Measurements from ENCODE around the gene DNM3. TPM values are rescaled to one million over a fixed set of nuclear protein-coding genes. Genes with fewer than 3 reads are reported as not detected.

The DNM3 gene
- total RNA-seq, 1 donor from 2014 or later = 1.1 TPM

- Histone ChIP-seq H3K9ac (no peak overlapping the region), H3K79me2 (ENCODE audit: low read depth) (no peaks in the 10 kb centered on the region), H2AFZ (replicated peaks) (no peak overlapping the region), H3K9me3 (ENCODE audit: low read depth) (no peaks in the 10 kb centered on the region), H4K20me1 (ENCODE audit: low read depth) (no peaks in the 10 kb centered on the region), H3F3A (ENCODE audit: low read depth) (no peaks in the 10 kb centered on the region), H3K27me3 (no peaks in the 10 kb centered on the region), H3K4me1 (no peaks in the 10 kb centered on the region), H3K36me3 (peaks cover 5% of the 10 kb centered on the region), H3K4me3 (no peak overlapping the region), H3K4me2 (no peak overlapping the region), H3K27ac (no peak overlapping the region)
- Mint-ChIP-seq H3K4me1 (peaks cover 11% of the 10 kb centered on the region), H3K9me3 (no peaks in the 10 kb centered on the region), H3K4me3 (no peak overlapping the region), H3K27me3 (ENCODE audit: insufficient read depth, low read depth) (no peaks in the 10 kb centered on the region), H3K27ac (no peak overlapping the region), H3K36me3 (no peaks in the 10 kb centered on the region)
- no peak for DNase-seq (ENCODE audit: low spot score)
- TF ChIP-seq CTCF (IDR thresholded peaks at IDR 0.05) = no peak
- TF ChIP-seq EZH2phosphoT487 (IDR thresholded peaks at IDR 0.05) = no peak
- no peak for TF ChIP-seq EZH2 (IDR thresholded peaks at IDR 0.05)
Observed at GRCh38 chr1:171884475-171884874, 43.2 kb downstream of the DNM3 start.

- Mint-ChIP-seq H3K9me3 (peaks cover 4% of the 10 kb centered on the region), H3K27me3 (ENCODE audit: insufficient read depth, low read depth) (no peaks in the 10 kb centered on the region), H3K36me3 (no peaks in the 10 kb centered on the region), H3K4me1 (no peaks in the 10 kb centered on the region), H3K4me3 (no peak overlapping the region), H3K27ac (no peak overlapping the region)
- Histone ChIP-seq H3K36me3 (peaks cover 5% of the 10 kb centered on the region), H3K9me3 (ENCODE audit: low read depth) (no peaks in the 10 kb centered on the region), H3K27me3 (no peaks in the 10 kb centered on the region), H3K4me1 (no peaks in the 10 kb centered on the region), H2AFZ (replicated peaks) (no peak overlapping the region), H4K20me1 (ENCODE audit: low read depth) (no peaks in the 10 kb centered on the region), H3K4me3 (no peak overlapping the region), H3K79me2 (ENCODE audit: low read depth) (no peaks in the 10 kb centered on the region), H3K27ac (no peak overlapping the region), H3K4me2 (no peak overlapping the region), H3F3A (ENCODE audit: low read depth) (no peaks in the 10 kb centered on the region), H3K9ac (no peak overlapping the region)
- no peak for TF ChIP-seq EZH2phosphoT487 (IDR thresholded peaks at IDR 0.05)
- TF ChIP-seq CTCF (IDR thresholded peaks at IDR 0.05) = no peak
- no peak for TF ChIP-seq EZH2 (IDR thresholded peaks at IDR 0.05)
- DNase-seq (ENCODE audit: low spot score) = no peak
Observed at GRCh38 chr1:171890131-171890530, 48.8 kb downstream of the DNM3 start.

- Histone ChIP-seq H3K27me3 (no peaks in the 10 kb centered on the region), H3K4me2 (no peak overlapping the region), H3K4me3 (no peak overlapping the region), H3K9ac (no peak overlapping the region), H3K27ac (no peak overlapping the region), H3K36me3 (no peaks in the 10 kb centered on the region), H3F3A (ENCODE audit: low read depth) (peaks cover 7% of the 10 kb centered on the region), H3K9me3 (ENCODE audit: low read depth) (no peaks in the 10 kb centered on the region), H2AFZ (replicated peaks) (no peak overlapping the region), H3K79me2 (ENCODE audit: low read depth) (no peaks in the 10 kb centered on the region), H4K20me1 (ENCODE audit: low read depth) (no peaks in the 10 kb centered on the region), H3K4me1 (peaks cover 15% of the 10 kb centered on the region)
- H3K36me3 Mint-ChIP-seq = no peaks in the 10 kb centered on the region
- no peak for DNase-seq (ENCODE audit: low spot score)
- H3K27me3 Mint-ChIP-seq (ENCODE audit: insufficient read depth, low read depth) = no peaks in the 10 kb centered on the region
- no peak overlapping the region for H3K27ac Mint-ChIP-seq
- peaks cover 6% of the 10 kb centered on the region for H3K9me3 Mint-ChIP-seq
- H3K4me3 Mint-ChIP-seq = no peak overlapping the region
- TF ChIP-seq EZH2 (IDR thresholded peaks at IDR 0.05) (no peak), CTCF (IDR thresholded peaks at IDR 0.05) (no peak), EZH2phosphoT487 (IDR thresholded peaks at IDR 0.05) (no peak)
- H3K4me1 Mint-ChIP-seq = peaks cover 16% of the 10 kb centered on the region
Observed at GRCh38 chr1:171896936-171897703, 55.8 kb downstream of the DNM3 start.

Measured in neural progenitor cell (in vitro differentiated cells).